HepG2 (cell line): ENCODE measurements around the gene CAPN10. TPM values are rescaled to one million over a fixed set of nuclear protein-coding genes. Genes with fewer than 3 reads are reported as not detected.
A peak's percentile ranks its signal among the peaks of the same experiment; 100 is the strongest.

Experiments
- ELF1 ChIP-seq: sonication (generic); formaldehyde crosslinking; IDR thresholded peaks from 2 replicates; pipeline ENCODE4 v1.4.0; 2020; ENCODE audit warnings: missing genetic modification reagents
- FOXP4 ChIP-seq: sonication (generic); formaldehyde crosslinking; IDR thresholded peaks from 2 replicates; pipeline ENCODE4 v1.4.0; 2020; ENCODE audit warnings: missing genetic modification reagents
- GFI1 ChIP-seq: sonication (generic); formaldehyde crosslinking; IDR thresholded peaks from 2 replicates; pipeline ENCODE4 v1.5.0; 2020; ENCODE audit warnings: missing genetic modification reagents, mild to moderate bottlenecking, borderline replicate concordance
- HNF1B ChIP-seq: sonication (generic); formaldehyde crosslinking; IDR thresholded peaks from 2 replicates; pipeline ENCODE4 v1.5.1; 2020; ENCODE audit warnings: mild to moderate bottlenecking, moderate library complexity, missing genetic modification reagents
- IKZF5 ChIP-seq: IDR thresholded peaks from 2 replicates; pipeline ENCODE4 v1.6.1; 2018; ENCODE audit warnings: missing genetic modification reagents, mild to moderate bottlenecking, missing compliant biosample characterization
- ISX ChIP-seq: sonication (generic); formaldehyde crosslinking; conservative IDR thresholded peaks from 2 replicates; pipeline ENCODE4 v1.5.0; 2020; ENCODE audit warnings: missing genetic modification reagents
- MEF2D ChIP-seq: sonication (generic); formaldehyde crosslinking; IDR thresholded peaks from 2 replicates; pipeline ENCODE4 v1.5.1; 2020; ENCODE audit warnings: mild to moderate bottlenecking, missing genetic modification reagents
- MYNN ChIP-seq: sonication (generic); formaldehyde crosslinking; IDR thresholded peaks from 2 replicates; pipeline ENCODE4 v1.4.0; 2020; ENCODE audit warnings: mild to moderate bottlenecking, low read depth, missing genetic modification reagents
- NFYB ChIP-seq: sonication (generic); formaldehyde crosslinking; IDR thresholded peaks from 2 replicates; pipeline ENCODE4 v1.4.0; 2020; ENCODE audit warnings: missing genetic modification reagents
- PBX3 ChIP-seq: sonication (generic); formaldehyde crosslinking; IDR thresholded peaks from 2 replicates; pipeline ENCODE4 v1.8.1; 2023; ENCODE audit warnings: missing genetic modification reagents, inconsistent platforms, borderline replicate concordance
- PHF21A ChIP-seq: sonication (generic); formaldehyde crosslinking; IDR thresholded peaks from 2 replicates; pipeline ENCODE4 v1.5.0; 2020; ENCODE audit warnings: mild to moderate bottlenecking, missing genetic modification reagents
- PRMT3 ChIP-seq: sonication (generic); formaldehyde crosslinking; IDR thresholded peaks from 2 replicates; pipeline ENCODE4 v1.8.1; 2022; ENCODE audit warnings: low read depth, mild to moderate bottlenecking, moderate library complexity, missing genetic modification reagents, borderline replicate concordance
- XRCC5 ChIP-seq: fragments of 200-400 bp; formaldehyde crosslinking; optimal IDR thresholded peaks from 2 replicates; pipeline ENCODE3; 2017; ENCODE audit warnings: mild to moderate bottlenecking, low read length
- ZBTB14 ChIP-seq: sonication (generic); formaldehyde crosslinking; IDR thresholded peaks from 2 replicates; pipeline ENCODE4 v1.4.0; 2020; ENCODE audit warnings: missing genetic modification reagents
- ZBTB39 ChIP-seq: sonication (generic); formaldehyde crosslinking; IDR thresholded peaks from 2 replicates; pipeline ENCODE4 v1.5.0; 2020; ENCODE audit warnings: missing genetic modification reagents
- ZNF251 ChIP-seq: sonication (generic); formaldehyde crosslinking; IDR thresholded peaks from 2 replicates; pipeline ENCODE4 v1.9.0; 2021; ENCODE audit warnings: mild to moderate bottlenecking, missing genetic modification reagents
- ZNF296 ChIP-seq: sonication (generic); formaldehyde crosslinking; conservative IDR thresholded peaks from 2 replicates; pipeline ENCODE4 v1.5.0; 2020; ENCODE audit warnings: mild to moderate bottlenecking, missing genetic modification reagents
- ZNF33B ChIP-seq: sonication (generic); formaldehyde crosslinking; IDR thresholded peaks from 2 replicates; pipeline ENCODE4 v1.5.1; 2020; ENCODE audit warnings: mild to moderate bottlenecking, missing genetic modification reagents
- ZNF761 ChIP-seq: sonication (generic); formaldehyde crosslinking; conservative IDR thresholded peaks from 2 replicates; pipeline ENCODE4 v1.4.0; 2020; ENCODE audit warnings: mild to moderate bottlenecking, missing genetic modification reagents
- ZSCAN25 ChIP-seq: sonication (generic); formaldehyde crosslinking; IDR thresholded peaks from 2 replicates; pipeline ENCODE4 v1.8.0; 2022; ENCODE audit warnings: mild to moderate bottlenecking, missing genetic modification reagents
- polyA plus RNA-seq, 8 experiments: library from polyadenylated mRNA; depleted of rRNA in 3 of 8; stranded (reverse) in 7 of 8; unstranded in 1 of 8; fragments of >200 nt; fragmentation: Illumina TruSeq in 4 of 8; extraction: Trizol in 4 of 8; gene quantifications; 2 replicates each; pipeline versions ENCODE4 v1.2.1 to v1.2.3, GENCODE V29; 2011 to 2016; ENCODE audit warnings: low read depth in 4 of 8, missing spikeins in 1 of 8, mixed read lengths in 1 of 8; ENCODE audit not compliant: insufficient read depth in 1 of 8
- total RNA-seq, 5 experiments: library from RNA; depleted of rRNA; stranded (reverse); fragments of >200 nt; fragmentation: Illumina TruSeq; extraction: Trizol; gene quantifications; 2 replicates each; pipeline ENCODE4 v1.2.3, GENCODE V29; 2016; ENCODE audit warnings: low read depth in 1 of 5

Gene CAPN10
- total and polyA plus RNA-seq, 2 of the 13 experiments (the other 11 are each of a cell fraction or from before 2014, with no cell fraction given), result 27.6 to 32.4 TPM

GRCh38 chr2:240624011-240624949 is 37.7 kb downstream of the CAPN10 start (continued):
- TF ChIP-seq NFYB (CRISPR knock-in tag) (no peak), HNF1B (no peak), ZNF251 (CRISPR knock-in tag) (no peak), ISX (CRISPR knock-in tag) (no peak), PHF21A (no peak), ZNF761 (CRISPR knock-in tag) (no peak), PBX3 (CRISPR knock-in tag) (no peak), XRCC5 (no peak), MYNN (no peak), GFI1 (CRISPR knock-in tag) (no peak), PRMT3 (CRISPR knock-in tag) (no peak), ELF1 (CRISPR knock-in tag) (peak; percentile 21; the same call in 1 of the 2 replicates), MEF2D (CRISPR knock-in tag) (no peak), ZBTB39 (CRISPR knock-in tag) (no peak), ZSCAN25 (CRISPR knock-in tag) (no peak), FOXP4 (CRISPR knock-in tag) (no peak), ZNF296 (CRISPR knock-in tag) (no peak), IKZF5 (CRISPR knock-in tag) (no peak), ZBTB14 (CRISPR knock-in tag) (no peak), ZNF33B (no peak)
